Stimulated activated CD4-positive, alpha-beta T cell treated with anti-CD3 and anti-CD28 coated beads, Interleukin-15, amount 100 ng/mL, for 48 hours (primary cell): Measurements from ENCODE around the gene TMEM80.
A peak's percentile ranks its signal among the peaks of the same experiment; 100 is the strongest.
"Not testable (repeated sequence)": the region's sequence is repeated elsewhere in the genome, so short reads cannot be mapped to it uniquely, and the experiment has no call there.

Experiments used
- DNase-seq, 2 donors: peaks; one replicate each; pipeline ENCODE4 v3.0.0-alpha.2; 2020; ENCODE audit warnings: low read depth in 2 of 2

The TMEM80 gene

GRCh38 chr11:695538-696248 is at the start of gene TMEM80:
TMEM80 (plus strand) TSS chr11:695816; CDS start chr11:695828, 12 bp downstream.
- peak; percentile 98 to 99 for DNase-seq

DNA sequence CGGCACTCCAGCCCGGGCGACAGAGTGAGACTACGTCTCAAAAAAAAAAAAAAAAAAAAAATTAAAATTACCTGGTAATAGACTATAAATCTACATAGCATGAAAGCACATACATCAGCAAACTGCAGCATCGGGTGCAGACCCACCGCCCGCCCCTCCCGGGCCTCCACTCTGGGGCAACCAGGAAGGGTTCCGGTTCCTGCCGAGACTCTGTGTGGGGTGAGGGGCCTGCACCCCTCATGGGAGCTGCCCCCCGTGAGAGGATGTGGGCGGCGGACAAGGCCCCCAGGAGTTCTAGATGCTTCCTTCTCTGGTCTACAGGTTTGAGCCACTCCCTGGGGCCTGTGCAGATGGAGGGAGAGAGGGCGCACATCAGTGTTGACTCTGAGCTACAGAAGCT is 49.4 kb upstream of the TMEM80 start:
- DNase-seq: no peak

DNA sequence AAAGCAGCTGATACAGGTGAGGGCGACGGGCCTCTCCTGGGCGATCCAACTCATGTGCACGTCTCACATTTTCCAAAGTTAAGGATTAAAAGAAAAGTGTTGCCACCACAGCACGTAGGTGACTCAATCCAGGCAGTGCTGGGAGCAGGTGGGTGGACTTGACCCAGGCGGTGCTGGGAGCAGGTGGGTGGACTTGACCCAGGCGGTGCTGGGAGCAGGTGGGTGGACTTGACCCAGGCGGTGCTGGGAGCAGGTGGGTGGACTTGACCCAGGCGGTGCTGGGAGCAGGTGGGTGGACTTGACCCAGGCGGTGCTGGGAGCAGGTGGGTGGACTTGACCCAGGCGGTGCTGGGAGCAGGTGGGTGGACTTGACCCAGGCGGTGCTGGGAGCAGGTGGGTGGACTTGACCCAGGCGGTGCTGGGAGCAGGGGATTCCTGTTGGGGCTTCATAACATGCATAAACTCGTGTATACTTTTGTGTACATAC is 47.9 kb upstream of the TMEM80 start:
- DNase-seq: not testable (repeated sequence)

GRCh38 chr11:650482-650881 is 45.1 kb upstream of the TMEM80 start:
- DNase-seq: no peak

DNA sequence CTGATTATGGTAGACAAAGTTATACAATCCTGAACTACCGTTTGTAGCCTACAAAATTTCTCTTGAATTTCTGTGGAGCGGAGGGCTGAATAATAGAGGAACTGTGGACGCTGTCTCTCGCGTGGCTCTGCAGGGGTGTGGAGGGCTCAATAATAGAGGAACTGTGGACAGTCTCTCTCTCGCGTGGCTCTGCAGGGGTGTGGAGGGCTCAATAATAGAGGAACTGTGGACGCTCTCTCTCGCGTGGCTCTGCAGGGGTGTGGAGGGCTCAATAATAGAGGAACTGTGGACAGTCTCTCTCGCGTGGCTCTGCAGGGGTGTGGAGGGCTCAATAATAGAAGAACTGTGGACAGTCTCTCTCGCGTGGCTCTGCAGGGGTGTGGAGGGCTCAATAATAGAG is 42.5 kb upstream of the TMEM80 start:
- not testable (repeated sequence) for DNase-seq

GRCh38 chr11:653837-654236 is 41.8 kb upstream of the TMEM80 start:
- no peak for DNase-seq

DNA sequence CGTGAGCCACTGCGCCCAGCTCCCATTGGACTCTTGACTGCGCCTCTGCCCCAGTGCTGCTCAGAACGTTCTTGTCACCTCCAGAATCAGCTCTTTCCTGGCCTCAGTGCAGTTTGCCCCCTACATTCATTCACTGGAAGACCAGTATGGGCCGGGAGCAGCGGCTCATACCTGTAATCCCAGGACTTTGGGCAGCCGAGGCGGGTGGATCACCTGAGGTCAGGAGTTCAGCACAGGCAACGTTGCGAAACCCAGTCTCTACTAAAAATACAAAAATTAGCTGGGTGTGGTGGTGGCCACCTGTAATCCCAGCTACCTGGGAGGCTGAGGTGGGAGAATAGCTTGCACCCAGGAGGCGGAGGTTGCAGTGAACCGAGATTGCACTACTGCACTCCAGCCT is 41.2 kb upstream of the TMEM80 start:
- DNase-seq: not testable (repeated sequence)

DNA sequence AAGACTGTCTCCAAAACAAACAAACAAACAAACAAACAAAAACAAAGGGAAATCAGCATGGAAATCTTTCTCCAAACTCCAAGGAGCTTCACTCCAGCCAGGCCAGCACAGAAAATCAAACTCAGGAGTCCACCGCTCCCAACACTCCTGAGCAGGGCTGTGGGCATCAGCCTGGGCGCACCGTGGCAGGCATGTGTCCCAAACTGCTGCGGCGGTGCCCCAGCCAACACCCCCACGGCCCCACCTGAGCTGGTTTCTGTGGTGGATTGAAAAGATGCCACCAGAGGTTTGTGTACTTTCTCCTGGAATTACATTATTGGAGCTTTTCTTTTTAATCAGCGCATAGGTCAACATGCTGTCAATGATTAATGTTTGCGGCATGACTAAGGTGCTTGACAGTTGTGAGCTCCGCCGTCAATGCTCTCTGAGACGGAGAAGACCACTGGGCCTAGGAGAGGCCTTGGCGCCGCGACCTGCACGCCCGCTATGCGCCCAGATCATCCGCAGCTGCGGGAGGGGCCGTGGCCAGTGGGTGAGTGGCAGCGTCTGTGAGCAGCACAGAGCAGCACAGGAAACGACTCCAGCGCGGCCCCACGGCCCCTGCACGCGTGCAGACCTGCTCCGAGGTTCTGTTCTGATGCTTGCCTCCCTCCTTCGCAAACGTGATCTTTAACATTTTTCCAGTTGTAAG is 40.4 kb upstream of the TMEM80 start:
- DNase-seq: no peak

- DNase-seq: no peak
These were observed 39.2 kb upstream of the TMEM80 start for GRCh38 chr11:656426-656825.

DNA sequence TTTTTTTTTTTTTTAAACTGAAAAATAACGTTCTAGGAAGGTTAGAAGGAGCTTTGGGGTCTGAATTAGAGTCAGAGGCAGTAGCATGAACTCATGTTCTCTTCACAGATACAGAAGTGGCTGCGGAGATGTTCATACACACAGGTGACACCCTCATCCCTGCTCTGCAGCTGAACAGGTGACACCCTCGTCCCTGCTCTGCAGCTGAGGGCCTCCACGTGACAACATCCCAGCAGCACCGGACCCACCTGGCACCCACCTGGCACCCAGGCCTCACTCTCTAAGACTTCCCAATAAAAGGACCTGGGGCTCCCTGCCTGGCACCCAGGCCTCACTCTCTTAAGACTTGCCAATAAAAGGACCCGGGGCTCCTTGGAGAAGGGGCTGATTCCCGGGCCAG is 38.8 kb upstream of the TMEM80 start:
- no peak for DNase-seq

GRCh38 chr11:657691-658126 is 37.9 kb upstream of the TMEM80 start:
- no peak for DNase-seq

DNA sequence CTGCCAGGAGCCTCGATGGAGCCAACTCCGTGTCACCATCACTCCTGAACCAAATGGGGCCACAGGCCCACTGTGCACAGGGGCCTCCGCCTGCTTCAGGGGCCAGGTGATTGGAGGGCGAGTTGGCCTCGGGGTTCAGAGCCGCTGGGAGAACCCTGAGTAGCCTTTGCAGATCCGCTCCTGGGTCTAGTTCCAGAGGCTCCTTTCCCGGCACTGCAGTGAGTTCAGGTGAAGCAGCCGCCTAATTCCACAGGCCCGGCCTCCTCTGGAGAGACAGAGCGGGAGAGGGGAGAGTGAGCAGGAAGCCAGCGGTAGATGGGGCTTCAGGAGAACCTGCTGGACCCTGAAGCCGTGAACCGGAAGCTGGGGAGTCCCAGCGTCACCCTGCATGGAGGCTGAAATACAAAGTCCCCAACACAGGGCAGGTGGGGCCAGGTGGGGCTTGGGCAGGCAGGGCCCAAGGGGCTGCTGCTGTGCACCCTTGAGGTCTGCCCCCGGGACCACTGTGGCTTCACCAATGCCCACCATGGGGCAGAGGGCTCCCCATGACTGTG is 36.0 kb upstream of the TMEM80 start:
- no peak for DNase-seq

- DNase-seq: no peak
These were observed 35.3 kb upstream of the TMEM80 start for GRCh38 chr11:660281-660680.

DNA sequence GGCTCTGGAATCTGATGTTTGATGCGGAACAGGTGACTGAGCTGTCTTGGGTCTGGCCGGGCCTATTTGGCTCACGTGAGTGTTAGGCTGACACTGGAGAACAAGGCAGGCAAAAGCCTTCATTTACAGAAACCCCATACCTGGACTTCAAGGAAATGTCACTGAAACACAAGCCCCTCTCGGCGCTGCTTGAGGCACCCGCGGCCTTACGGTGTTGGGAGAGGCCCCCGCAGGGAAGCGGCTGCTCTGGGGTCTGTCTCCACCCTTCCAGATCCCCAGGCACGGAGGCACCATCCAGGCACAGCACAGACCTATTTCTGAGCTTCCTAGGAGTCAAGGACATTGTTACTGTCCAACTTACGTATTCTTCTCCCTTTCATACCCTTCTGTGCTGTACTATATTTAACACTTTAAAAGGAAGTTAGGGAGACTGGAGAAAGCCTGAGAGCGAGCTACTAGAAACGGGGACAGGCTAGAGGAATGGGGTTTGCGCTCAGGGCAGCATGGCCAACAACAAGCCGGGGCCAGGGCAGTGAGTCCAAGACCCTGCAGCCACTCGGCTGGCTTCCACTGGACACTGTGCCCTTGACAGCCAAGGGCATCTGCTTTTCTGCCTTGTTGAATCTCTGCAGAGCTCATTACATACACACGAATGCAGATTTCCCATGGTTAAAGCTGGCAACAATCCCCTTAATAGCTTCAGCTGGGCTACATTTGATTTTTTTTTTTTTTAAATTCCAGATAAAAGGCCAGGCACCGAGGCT is 34.8 kb upstream of the TMEM80 start:
- DNase-seq: no peak

- peak in 1 of 2 donors; percentile 22 for DNase-seq
These were observed 32.8 kb upstream of the TMEM80 start for GRCh38 chr11:662689-663274.

- DNase-seq: no peak
These were observed 30.4 kb upstream of the TMEM80 start for GRCh38 chr11:665062-665703.

- no peak for DNase-seq
These were observed 29.8 kb upstream of the TMEM80 start for GRCh38 chr11:665704-666281.

- no peak for DNase-seq
These were observed 21.8 kb upstream of the TMEM80 start for GRCh38 chr11:673866-674265.

DNA sequence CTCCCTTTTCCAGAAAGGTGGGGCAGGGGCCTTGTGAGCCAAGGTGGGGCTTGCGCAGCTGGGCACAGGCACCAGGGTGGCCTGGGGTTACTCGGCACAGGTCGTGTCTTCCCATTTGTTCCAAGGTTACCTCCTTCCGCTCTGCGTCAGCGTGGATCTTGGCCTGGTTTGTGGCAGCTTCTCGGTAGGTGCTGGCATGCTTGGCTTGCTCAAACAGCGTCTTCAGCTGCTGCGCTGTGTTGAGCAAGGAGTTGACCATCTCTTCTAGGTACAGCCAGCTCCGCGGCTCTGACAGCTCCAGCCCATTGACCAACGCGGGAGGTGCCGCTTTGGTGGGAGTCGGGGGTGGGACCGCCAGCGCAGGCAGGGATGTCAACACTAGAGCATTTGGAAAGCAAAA is 21.2 kb upstream of the TMEM80 start:
- no peak for DNase-seq

DNA sequence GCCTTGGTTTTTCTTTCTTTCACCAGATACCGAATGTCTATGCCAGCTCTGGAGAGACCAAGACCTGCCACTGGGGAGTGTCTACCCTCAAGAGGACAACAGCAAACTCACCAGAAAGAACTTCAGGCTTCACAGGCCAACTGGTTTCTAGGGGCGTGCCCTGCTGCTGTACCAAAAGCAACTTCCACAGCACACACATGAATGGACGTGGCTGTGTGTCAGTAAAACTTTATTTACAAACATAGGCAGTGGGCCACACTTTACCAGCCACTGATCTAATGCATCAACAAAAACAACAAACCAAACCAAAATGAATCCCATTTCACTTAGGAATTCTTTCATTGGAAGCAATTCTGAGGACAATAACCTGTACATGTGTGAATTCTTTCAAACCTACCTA is 17.3 kb upstream of the TMEM80 start:
- no peak for DNase-seq
